Measurements from ENCODE around the gene FOCAD. TPM values are rescaled to one million over a fixed set of nuclear protein-coding genes. Genes with fewer than 3 reads are reported as not detected.
"Not testable (repeated sequence)": the region's sequence is repeated elsewhere in the genome, so short reads cannot be mapped to it uniquely, and the experiment has no call there.

The FOCAD gene
- total and polyA plus RNA-seq, 12 donors: 11.7 to 41.3 (median 31.2) TPM

DNA sequence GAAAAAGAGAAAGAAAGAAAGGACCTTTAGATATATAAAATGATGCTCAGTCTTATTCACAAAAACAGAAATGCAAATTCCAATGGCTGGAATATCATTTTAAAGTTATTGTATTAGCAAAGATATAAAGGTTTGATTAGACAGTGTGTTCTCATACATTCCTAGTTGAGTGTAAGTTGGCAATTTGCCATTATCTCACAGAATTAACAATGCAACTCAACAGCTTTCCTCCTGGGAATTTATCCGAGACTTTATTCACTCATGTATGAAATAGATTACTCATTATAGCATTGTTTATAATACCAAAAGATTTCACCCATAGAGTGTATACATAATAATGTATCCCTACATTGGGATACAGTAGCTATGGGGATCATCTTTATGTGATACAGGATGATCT lies 34.7 kb upstream of the FOCAD start:
- H3K27me3 ChIP-seq: no peaks in the 10 kb centered on the region
- DNase-seq: no peak
- no peak overlapping the region for H3K4me3 ChIP-seq
- intact Hi-C loops (cut with DNase I): loop anchor here in 1 of 10 donors (2.0 kb wide), 1 partner anchor 75 kb away; no protein-coding TSS in a partner anchor
- no peaks in the 10 kb centered on the region for H3K36me3 ChIP-seq
- H3K27ac ChIP-seq: no peak overlapping the region
- ATAC-seq: no peak
- no peaks in the 10 kb centered on the region for H3K4me1 ChIP-seq
- peaks cover 0 to 9% (median 0%) of the 10 kb centered on the region in 11 donors for H3K9me3 ChIP-seq
- 27 to 33% methylated on average over 1 of the region's 1 CpG for WGBS, 2 donors
- no peak for TF ChIP-seq CTCF (IDR thresholded peaks at IDR 0.05)

DNA sequence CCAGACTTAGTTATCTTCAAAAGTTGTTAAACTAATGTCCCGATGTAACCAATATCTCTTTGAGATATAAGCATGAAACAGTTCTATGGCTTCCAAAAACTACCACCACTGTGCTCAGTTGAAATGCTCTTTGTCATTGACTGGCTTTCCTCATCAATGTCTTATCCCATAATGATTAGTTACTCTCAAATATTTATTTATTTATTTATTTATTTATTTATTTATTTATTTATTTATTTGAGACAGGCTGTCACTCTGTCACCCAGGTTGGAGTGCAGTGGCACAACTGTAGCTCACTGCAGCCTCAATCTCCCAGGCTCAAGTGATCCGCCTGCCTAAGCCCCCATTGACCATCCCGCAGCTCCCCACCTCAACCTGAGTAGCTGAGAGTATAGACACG lies 33.7 kb upstream of the FOCAD start:
- no peak overlapping the region for H3K27ac ChIP-seq
- H3K4me1 ChIP-seq: no peaks in the 10 kb centered on the region
- intact Hi-C loops (cut with DNase I): loop anchor here in 1 of 10 donors (10.0 kb wide), 1 partner anchor 1454 kb away; no protein-coding TSS in a partner anchor
- H3K9me3 ChIP-seq: peaks cover 0 to 9% (median 0%) of the 10 kb centered on the region in 11 donors
- 95 to 97% methylated on average over 4 of the region's 4 CpGs for WGBS, 2 donors
- no peaks in the 10 kb centered on the region for H3K36me3 ChIP-seq
- no peak for DNase-seq
- TF ChIP-seq CTCF (IDR thresholded peaks at IDR 0.05): no peak
- H3K4me3 ChIP-seq: no peak overlapping the region
- no peak for ATAC-seq
- no peaks in the 10 kb centered on the region for H3K27me3 ChIP-seq

- Histone ChIP-seq H3K27ac (no peak overlapping the region), H3K36me3 (no peaks in the 10 kb centered on the region), H3K27me3 (no peaks in the 10 kb centered on the region), H3K9me3 (peaks cover 0 to 9% (median 0%) of the 10 kb centered on the region in 11 donors), H3K4me3 (no peak overlapping the region), H3K4me1 (no peaks in the 10 kb centered on the region)
- no peak for DNase-seq
- WGBS, 2 donors: 93 to 94% methylated on average over 4 of the region's 4 CpGs
- no peak for TF ChIP-seq CTCF (IDR thresholded peaks at IDR 0.05)
- intact Hi-C loops (cut with DNase I): loop anchor here in 1 of 10 donors (10.0 kb wide), 1 partner anchor 1454 kb away; no protein-coding TSS in a partner anchor
- no peak for ATAC-seq
Observed at GRCh38 chr9:20650750-20651299, 33.2 kb upstream of the FOCAD start.

GRCh38 chr9:20651939-20652338 lies 32.1 kb upstream of the FOCAD start:
- TF ChIP-seq CTCF (IDR thresholded peaks at IDR 0.05): no peak
- H3K36me3 ChIP-seq: no peaks in the 10 kb centered on the region
- H3K4me1 ChIP-seq: no peaks in the 10 kb centered on the region
- no peaks in the 10 kb centered on the region for H3K27me3 ChIP-seq
- H3K4me3 ChIP-seq: no peak overlapping the region
- H3K27ac ChIP-seq: no peak overlapping the region
- H3K9me3 ChIP-seq: peaks cover 0 to 9% (median 0%) of the 10 kb centered on the region in 11 donors
- intact Hi-C loops (cut with DNase I): loop anchor here in 1 of 10 donors (10.0 kb wide), 1 partner anchor 1453 kb away; no protein-coding TSS in a partner anchor
- DNase-seq (no peak), ATAC-seq (no peak)
- 69% methylated on average over 4 of the region's 4 CpGs for WGBS, 2 donors

- H3K36me3 ChIP-seq, H3K27me3 ChIP-seq, DNase-seq, ATAC-seq, H3K9me3 ChIP-seq: not testable (repeated sequence)
- Histone ChIP-seq H3K27ac (peak overlapping the region in 6 of 10 donors; percentile 8 to 58 (median 26)), H3K4me1 (peaks cover 0 to 31% (median 4%) of the 10 kb centered on the region in 9 donors), H3K4me3 (peak overlapping the region; percentile 11 to 63 (median 55))
- intact Hi-C loops (cut with DNase I): loop anchor here in 1 of 10 donors (10.0 kb wide), 1 partner anchor 1447 kb away; no protein-coding TSS in a partner anchor
- 35 to 43% methylated on average over 15 to 23 of the region's 27 CpGs for WGBS, 2 donors
Observed at GRCh38 chr9:20658246-20658667, 25.8 kb upstream of the FOCAD start.

All from heart right ventricle (tissue), 16 donors.